ENCODE data around the gene ADGRG1. TPM values are rescaled to one million over a fixed set of nuclear protein-coding genes. Genes with fewer than 3 reads are reported as not detected.

ADGRG1 gene
- total RNA-seq, 2 experiments from 2014 or later = 3.3 to 3.7 TPM

Other genes with a start within 250 kb of the ADGRG1 start
- gene CCL17, start 223.9 kb upstream of the ADGRG1 start, total RNA-seq = under 1 TPM in 1 of 2 experiments, not detected in 1; 0.50 TPM
- 10 to 100 TPM; 47.8 to 53.8 TPM for gene CIAPIN1, start 181.2 kb upstream of the ADGRG1 start, total RNA-seq
- gene COQ9, start 181.2 kb upstream of the ADGRG1 start, total RNA-seq = 10 to 100 TPM; 38.2 to 40.4 TPM
- gene POLR2C, start 166.0 kb upstream of the ADGRG1 start, total RNA-seq = 10 to 100 TPM; 57.0 to 58.3 TPM
- gene DOK4, start 142.1 kb upstream of the ADGRG1 start, total RNA-seq = 1 to 10 TPM; 4.8 to 6.4 TPM
- 10 to 100 TPM; 16.3 to 18.2 TPM for gene CCDC102A, start 92.1 kb upstream of the ADGRG1 start, total RNA-seq
- gene ADGRG5, start 86.0 kb upstream of the ADGRG1 start, total RNA-seq = 10 to 100 TPM; 16.0 to 18.1 TPM
- gene ADGRG3, start 39.7 kb downstream of the ADGRG1 start, total RNA-seq = under 1 TPM in 1 of 2 experiments, not detected in 1; 0.13 TPM
- gene DRC7, start 66.2 kb downstream of the ADGRG1 start, total RNA-seq = under 1 TPM; 0.55 to 0.66 TPM
- 10 to 100 TPM; 36.3 to 36.7 TPM for gene KATNB1, start 107.1 kb downstream of the ADGRG1 start, total RNA-seq
- under 1 TPM in 1 of 2 experiments, not detected in 1; 0.53 TPM for gene KIFC3, start 173.9 kb downstream of the ADGRG1 start, total RNA-seq

All from activated CD8-positive, alpha-beta T cell treated with anti-CD3 and anti-CD28 coated beads, Interleukin-2, amount 10 ng/mL, durations not matched to agents 7 days and 5 days (primary cell).